IPS-15b (cell line): ENCODE data around the gene FOXO6.
"Not testable (repeated sequence)": the region's sequence is repeated elsewhere in the genome, so short reads cannot be mapped to it uniquely, and the experiment has no call there.

Experiments used
- H3K27me3 ChIP-seq: one replicate; pipeline ENCODE4 v1.6.1; 2013; ENCODE audit warnings: low read length; ENCODE audit not compliant: control insufficient read depth, insufficient read depth
- H3K36me3 ChIP-seq: one replicate; pipeline ENCODE4 v1.6.1; 2013; ENCODE audit warnings: low read length; ENCODE audit not compliant: control insufficient read depth, insufficient read depth
- H3K4me1 ChIP-seq: one replicate; pipeline ENCODE4 v1.6.1; 2013; ENCODE audit warnings: mild to moderate bottlenecking, low read length; ENCODE audit not compliant: control insufficient read depth, insufficient read depth
- H3K4me3 ChIP-seq: one replicate; pipeline ENCODE4 v1.5.1; 2013; ENCODE audit warnings: low read depth, low read length
- H3K9ac ChIP-seq: one replicate; pipeline ENCODE4 v1.6.1; 2013; ENCODE audit warnings: low read depth, mild to moderate bottlenecking, low read length
- H3K9me3 ChIP-seq: one replicate; pipeline ENCODE4 v1.6.1; 2013; ENCODE audit warnings: mild to moderate bottlenecking, low read length; ENCODE audit not compliant: control insufficient read depth, insufficient read depth

Gene FOXO6

DNA sequence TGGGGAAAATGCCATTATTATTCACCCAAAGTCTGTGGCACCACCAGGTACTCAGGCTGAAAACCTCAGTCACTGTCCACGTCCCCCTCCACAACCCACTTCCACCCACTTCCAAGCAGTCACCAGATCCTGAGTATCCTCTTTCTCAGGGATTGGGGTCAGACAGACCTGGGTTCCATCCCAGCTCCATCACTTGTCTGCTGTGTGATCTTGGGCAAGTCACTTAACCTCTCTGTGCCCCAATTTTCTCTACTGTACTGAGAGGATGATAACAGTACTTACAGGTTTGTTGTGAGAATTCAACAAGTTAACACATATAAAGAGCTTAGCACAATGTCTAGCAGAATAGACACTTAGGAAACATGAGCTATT is 29.7 kb upstream of the FOXO6 start:
- Histone ChIP-seq H3K9ac (no peak overlapping the region), H3K4me1 (peaks cover 3% of the 10 kb centered on the region), H3K9me3 (no peaks in the 10 kb centered on the region), H3K36me3 (no peaks in the 10 kb centered on the region), H3K27me3 (no peaks in the 10 kb centered on the region), H3K4me3 (no peak overlapping the region)

DNA sequence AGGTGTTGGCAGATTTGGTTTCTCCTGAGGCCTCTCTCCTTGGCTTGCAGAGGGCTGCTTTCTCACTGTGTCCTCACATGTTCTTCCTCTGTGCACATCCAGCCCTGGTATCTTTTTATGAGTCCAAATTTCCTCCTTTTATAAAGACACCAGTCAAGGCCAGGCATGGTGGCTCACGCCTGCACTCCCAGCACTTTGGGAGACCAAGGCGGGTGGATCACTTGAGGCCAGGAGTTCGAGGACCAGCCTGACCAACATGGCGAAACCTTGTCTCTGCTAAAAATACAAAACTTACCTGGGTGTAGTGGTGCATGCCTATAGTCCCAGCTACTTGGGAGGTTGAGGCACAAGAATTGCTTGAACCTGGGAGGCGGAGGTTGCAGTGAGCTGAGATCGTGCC is 29.1 kb upstream of the FOXO6 start:
- H3K36me3 ChIP-seq, H3K27me3 ChIP-seq, H3K9me3 ChIP-seq: not testable (repeated sequence)

DNA sequence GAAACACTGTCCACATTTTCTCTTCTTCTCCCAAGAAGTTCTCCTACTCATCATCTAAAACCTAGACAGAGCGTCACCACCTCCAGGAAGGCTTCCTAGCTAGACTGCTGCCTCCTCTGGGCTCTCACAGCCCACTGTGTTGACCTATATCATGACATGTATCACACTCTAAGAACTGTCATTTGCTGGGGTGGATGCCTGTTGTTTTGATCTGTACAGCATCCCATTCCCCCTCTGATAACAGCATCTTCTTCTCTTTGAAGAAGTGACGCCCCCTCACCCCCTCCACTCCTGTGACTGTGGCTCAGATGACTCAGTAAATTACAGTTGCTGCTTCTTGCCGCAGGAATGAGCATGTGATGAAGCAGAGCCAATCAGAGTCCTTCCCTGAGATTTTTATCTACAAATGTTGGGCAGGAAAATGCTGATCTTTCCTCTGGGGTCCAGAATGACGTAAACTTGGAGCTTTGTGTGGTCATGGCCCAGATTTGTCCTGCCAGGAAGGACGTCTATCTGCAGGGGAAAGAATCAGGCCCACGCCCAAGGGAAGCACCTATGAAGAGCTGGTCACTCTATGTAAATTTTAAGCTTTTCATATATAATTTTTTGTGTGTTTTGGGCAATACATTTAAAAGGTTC is 28.0 kb upstream of the FOXO6 start:
- Histone ChIP-seq H3K4me3 (no peak overlapping the region), H3K27me3 (no peaks in the 10 kb centered on the region), H3K36me3 (no peaks in the 10 kb centered on the region), H3K4me1 (peaks cover 3% of the 10 kb centered on the region), H3K9me3 (no peaks in the 10 kb centered on the region), H3K9ac (no peak overlapping the region)

More for the DNA sequence above, 29.1 kb upstream of the FOXO6 start:
- not testable (repeated sequence) for H3K4me3 ChIP-seq, H3K9ac ChIP-seq, H3K4me1 ChIP-seq

DNA sequence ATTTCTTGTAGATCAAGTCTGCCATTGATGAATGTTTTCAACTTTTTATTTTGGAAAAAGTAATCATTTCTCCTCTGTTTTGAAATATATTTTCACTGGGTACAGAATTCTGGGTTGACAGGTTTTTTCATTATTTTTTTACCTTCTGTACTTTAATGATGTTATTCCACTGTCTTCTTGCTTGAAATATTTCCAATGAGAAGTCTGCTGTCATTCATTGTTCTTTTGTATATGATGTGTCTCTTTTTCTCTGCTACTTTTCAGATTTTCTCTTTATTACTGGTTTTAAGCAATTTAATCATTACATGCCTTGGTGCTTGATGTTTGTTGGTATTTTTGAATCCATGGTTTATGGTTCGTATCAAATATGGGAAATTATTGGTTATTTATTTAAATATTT is 22.4 kb upstream of the FOXO6 start:
- Histone ChIP-seq H3K9me3 (no peaks in the 10 kb centered on the region), H3K9ac (no peak overlapping the region), H3K4me3 (no peak overlapping the region), H3K36me3 (no peaks in the 10 kb centered on the region), H3K4me1 (no peaks in the 10 kb centered on the region), H3K27me3 (peaks cover 2% of the 10 kb centered on the region)

DNA sequence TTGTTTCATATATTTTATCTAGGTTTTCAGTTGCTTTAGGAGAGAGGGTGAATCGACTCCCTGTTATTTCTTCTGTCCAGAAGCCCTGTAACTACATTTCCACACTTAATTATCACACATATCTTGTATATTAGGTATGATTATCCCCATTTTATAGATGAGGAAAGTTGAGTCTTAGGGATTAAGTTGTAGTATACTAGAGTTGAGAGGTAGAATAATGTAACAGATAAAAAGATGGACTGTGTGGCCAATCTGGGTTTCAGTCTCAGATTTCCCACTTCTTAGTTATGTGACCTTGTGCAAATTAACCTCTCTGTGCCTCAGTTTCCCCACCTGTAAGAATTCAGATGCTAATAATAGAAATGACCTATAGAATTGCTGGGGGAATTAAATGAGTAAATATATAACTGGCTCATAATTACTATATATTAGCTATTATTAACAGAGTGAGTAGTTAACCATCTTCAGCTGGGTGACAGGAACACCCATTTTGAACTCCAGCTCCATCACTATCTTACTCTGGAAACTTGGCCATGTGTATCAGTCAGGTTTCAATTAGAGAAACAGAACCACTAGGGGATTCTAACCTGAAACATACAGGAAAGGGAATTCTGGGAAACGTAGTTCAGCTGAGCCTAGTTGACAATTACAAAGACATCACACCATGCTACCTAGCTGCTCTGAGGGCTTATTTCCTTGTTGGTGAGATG is 20.4 kb upstream of the FOXO6 start:
- H3K36me3 ChIP-seq, result no peaks in the 10 kb centered on the region
- no peaks in the 10 kb centered on the region for H3K4me1 ChIP-seq
- peaks cover 8% of the 10 kb centered on the region for H3K27me3 ChIP-seq
- no peak overlapping the region for H3K4me3 ChIP-seq
- H3K9me3 ChIP-seq, result no peaks in the 10 kb centered on the region
- no peak overlapping the region for H3K9ac ChIP-seq

DNA sequence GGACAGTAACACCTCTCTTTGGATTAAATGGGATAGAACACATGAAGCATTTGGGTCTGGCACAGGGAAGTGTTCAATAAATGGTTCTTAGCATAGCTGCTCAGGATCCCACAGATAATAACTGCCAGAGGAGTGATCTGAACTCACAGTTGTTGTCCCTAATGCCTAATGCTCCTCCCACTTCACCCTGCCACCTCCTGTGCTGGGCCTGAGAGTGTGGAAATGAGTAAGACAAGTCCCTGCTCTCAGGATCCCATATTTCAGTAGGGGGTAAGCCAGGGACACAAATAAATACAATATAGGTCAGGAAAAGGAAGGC is 19.9 kb upstream of the FOXO6 start:
- Histone ChIP-seq H3K36me3 (no peaks in the 10 kb centered on the region), H3K9me3 (no peaks in the 10 kb centered on the region), H3K4me3 (no peak overlapping the region), H3K27me3 (peaks cover 8% of the 10 kb centered on the region), H3K9ac (no peak overlapping the region), H3K4me1 (no peaks in the 10 kb centered on the region)

DNA sequence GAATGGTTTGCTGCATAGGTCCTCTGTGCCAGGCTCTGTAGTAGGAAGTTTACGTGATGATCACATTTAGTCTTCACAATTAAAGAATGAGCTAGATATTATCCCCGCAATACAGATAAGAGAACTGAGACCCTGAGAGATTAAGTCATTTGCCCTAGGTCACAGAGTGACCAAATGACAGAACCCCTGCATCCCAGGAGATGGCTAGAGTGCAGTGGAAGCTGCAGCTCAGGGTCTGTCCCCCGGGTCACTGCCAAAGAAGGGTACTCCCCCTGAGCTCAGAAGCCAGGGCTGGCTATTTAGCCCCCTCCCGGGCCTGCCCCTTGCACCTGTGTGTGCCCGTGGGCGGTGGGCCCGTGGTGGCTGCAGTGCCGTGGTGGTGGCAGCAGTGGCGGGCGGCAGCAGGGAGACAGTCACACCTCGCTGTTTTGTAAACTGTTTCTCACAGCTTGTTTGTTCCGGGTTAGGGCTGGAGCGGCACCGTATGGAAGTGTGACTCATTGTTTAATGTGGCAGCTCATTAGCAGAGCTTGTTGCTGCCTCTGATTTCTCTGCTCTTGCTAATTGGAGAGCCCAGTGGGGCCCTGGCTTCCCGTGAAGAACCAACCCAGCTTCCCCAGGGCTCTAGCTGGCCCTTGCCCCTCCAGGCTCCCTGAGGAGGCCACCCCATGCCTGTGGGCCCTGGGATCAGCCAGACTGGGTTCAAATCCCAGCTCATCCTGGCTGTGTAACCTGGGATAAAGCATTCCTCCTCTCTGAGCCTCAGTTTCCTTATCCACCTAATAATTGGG is 19.3 kb upstream of the FOXO6 start:
- Histone ChIP-seq H3K27me3 (peaks cover 8% of the 10 kb centered on the region), H3K36me3 (no peaks in the 10 kb centered on the region), H3K4me3 (no peak overlapping the region), H3K9me3 (no peaks in the 10 kb centered on the region), H3K9ac (no peak overlapping the region), H3K4me1 (no peaks in the 10 kb centered on the region)

DNA sequence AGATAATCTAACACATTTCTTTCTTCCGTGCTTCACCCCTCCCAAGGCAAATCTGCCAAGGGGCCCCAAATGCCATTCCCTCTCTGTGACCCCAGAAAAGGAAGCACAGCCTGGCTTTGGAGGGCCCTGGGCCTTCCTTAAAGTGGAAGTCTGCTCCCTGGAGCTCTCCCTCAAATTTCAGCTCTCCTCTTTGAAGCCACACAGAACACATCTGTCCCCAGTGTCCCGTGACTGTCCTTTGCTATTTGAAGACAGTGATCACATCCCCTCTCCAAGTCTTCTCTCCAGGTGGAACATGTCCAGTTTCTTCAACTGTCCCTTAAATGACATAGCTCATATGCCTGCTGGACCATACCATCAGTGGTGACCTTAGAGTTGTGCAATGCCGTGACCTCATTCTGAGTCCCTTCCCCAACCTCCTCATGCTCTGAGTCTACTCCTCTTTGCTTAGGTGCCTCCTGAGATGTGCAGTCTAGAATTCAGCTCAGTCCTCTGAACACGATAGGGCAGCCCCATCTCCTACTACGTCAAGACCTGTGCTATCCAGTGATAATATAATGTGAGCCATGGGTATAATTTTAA is 18.4 kb upstream of the FOXO6 start:
- H3K4me3 ChIP-seq, result no peak overlapping the region
- H3K4me1 ChIP-seq, result no peaks in the 10 kb centered on the region
- no peak overlapping the region for H3K9ac ChIP-seq

DNA sequence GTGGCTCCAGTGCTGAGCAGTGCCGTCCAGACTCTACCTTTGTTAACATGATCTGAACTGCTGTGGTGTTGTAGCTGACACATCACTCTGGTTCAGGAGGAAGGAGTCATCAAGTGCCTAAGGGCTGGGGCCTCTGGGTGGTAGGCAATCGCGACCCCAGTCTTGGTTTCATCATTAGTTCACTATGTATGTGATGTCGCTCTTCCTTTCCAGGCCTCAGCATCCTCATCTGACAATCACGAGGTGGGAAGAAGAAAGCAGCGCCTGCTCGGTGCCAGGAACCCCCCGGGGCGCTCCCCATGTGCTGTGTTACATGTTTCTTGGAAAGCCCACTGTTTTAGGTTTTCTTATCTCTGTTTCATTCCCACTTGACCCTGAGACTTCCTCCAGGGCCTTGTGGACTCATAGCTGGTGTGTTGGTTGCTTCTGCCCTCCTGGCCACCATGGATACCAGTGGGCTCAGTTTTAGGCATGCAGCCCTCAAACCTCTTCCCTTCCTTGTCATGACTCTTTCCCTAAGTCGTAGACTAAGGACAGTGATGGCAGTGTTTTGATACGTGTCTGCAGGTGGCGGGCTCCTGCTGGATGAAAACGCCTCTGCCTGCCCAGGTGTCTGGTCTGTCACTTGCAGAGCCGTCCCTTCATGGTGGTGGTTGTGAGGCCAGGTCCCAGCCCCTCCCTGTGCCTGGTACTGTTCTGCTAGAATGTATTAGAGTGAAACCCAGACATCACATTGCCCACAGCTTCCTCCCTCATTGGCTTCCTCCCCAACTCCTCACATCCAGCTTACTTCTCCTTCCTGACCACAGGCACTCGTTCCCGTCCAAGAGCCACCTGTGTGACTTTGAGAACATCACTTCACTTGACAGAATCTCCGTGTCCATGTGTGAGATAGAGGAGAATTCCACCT is 17.2 kb upstream of the FOXO6 start:
- H3K4me3 ChIP-seq, result no peak overlapping the region
- no peaks in the 10 kb centered on the region for H3K9me3 ChIP-seq
- H3K36me3 ChIP-seq, result no peaks in the 10 kb centered on the region
- no peaks in the 10 kb centered on the region for H3K4me1 ChIP-seq
- no peak overlapping the region for H3K9ac ChIP-seq
- H3K27me3 ChIP-seq, result peaks cover 8% of the 10 kb centered on the region

More for the DNA sequence above, 18.4 kb upstream of the FOXO6 start:
- Histone ChIP-seq H3K36me3 (no peaks in the 10 kb centered on the region), H3K27me3 (peaks cover 8% of the 10 kb centered on the region), H3K9me3 (no peaks in the 10 kb centered on the region)

DNA sequence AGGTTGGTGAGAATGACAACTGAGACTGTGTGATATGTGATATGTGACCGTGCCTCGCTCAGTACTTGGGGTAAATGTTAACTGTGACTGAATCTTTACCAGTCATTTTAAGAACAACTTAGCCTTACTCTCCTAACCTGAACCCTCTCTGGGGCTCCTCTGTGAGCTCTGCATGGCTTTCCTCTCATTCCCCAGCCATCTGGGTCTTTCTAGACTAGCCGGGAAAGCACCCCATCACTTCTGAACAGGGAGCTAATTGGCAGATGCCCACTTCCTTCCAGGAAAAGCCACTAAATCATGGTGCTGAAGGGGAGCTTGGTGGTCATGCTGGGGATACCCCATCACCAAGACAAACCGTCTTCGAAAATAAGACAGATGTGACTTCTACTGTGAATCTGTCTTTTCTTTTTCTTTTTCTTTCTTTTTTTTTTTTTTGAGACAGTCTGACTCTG is 16.5 kb upstream of the FOXO6 start:
- H3K9me3 ChIP-seq, result no peaks in the 10 kb centered on the region
- no peaks in the 10 kb centered on the region for H3K36me3 ChIP-seq
- H3K9ac ChIP-seq, result no peak overlapping the region
- peaks cover 8% of the 10 kb centered on the region for H3K27me3 ChIP-seq
- H3K4me1 ChIP-seq, result no peaks in the 10 kb centered on the region
- H3K4me3 ChIP-seq, result no peak overlapping the region

DNA sequence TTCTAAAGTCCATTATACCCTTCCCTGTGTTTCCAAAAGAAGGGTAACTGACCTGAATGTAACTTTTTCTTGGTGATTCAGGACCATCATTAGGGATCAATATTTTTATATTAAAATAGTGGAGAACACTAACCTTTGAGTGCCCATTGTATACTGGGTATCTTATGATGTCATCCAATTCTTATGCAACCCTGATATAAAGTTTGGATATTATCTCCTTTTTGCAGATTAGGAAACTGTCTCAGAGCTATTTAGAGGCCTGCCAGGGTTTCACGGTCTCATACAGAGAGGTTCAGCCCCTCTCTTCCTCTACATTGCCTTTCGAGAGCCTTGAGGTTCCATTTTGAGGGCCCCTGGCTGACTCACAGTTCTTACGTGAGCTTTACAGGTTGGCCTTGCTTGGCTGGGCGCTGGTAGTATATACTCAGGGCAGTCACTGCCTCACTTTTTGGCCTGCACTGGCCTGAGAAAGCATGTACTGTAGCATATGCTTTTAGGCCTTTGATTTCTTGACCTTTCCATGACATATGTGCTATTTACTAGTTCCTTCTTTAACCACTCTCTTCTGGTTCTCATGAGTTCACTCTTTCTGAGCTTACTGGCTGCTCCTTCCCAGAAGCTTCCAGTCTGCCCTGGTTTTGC is 15.7 kb upstream of the FOXO6 start:
- Histone ChIP-seq H3K36me3 (no peaks in the 10 kb centered on the region), H3K9me3 (no peaks in the 10 kb centered on the region), H3K27me3 (peaks cover 8% of the 10 kb centered on the region), H3K9ac (no peak overlapping the region), H3K4me1 (no peaks in the 10 kb centered on the region), H3K4me3 (no peak overlapping the region)
